HG02970 (cell line): ENCODE data around the gene KLHDC4.
"Not testable (repeated sequence)": the region's sequence is repeated elsewhere in the genome, so short reads cannot be mapped to it uniquely, and the experiment has no call there.

Source experiments
- ATAC-seq: cut with Tn5 transposase; IDR thresholded peaks from one replicate; pipeline ENCODE4 v1.9.1; 2021; ENCODE audit warnings: mild to moderate bottlenecking, moderate library complexity, moderate number of reproducible peaks; ENCODE audit not compliant: unreplicated experiment, low FRiP score

The KLHDC4 gene

GRCh38 chr16:87747626-87748414 lies 18.0 kb downstream of the KLHDC4 start:
- ATAC-seq, result no peak

- no peak for ATAC-seq
Measured at GRCh38 chr16:87746178-87746577, 19.6 kb downstream of the KLHDC4 start.

- no peak for ATAC-seq
Measured at GRCh38 chr16:87744750-87745514, 20.9 kb downstream of the KLHDC4 start.

GRCh38 chr16:87742781-87743490 lies 22.9 kb downstream of the KLHDC4 start:
- ATAC-seq, result no peak

- no peak for ATAC-seq
Measured at GRCh38 chr16:87741700-87742415, 23.9 kb downstream of the KLHDC4 start.

- ATAC-seq, result no peak
Measured at GRCh38 chr16:87740909-87741424, 24.8 kb downstream of the KLHDC4 start.

- no peak for ATAC-seq
Measured at GRCh38 chr16:87740441-87740840, 25.3 kb downstream of the KLHDC4 start.

GRCh38 chr16:87739801-87740200 lies 26.0 kb downstream of the KLHDC4 start:
- no peak for ATAC-seq

- no peak for ATAC-seq
Measured at GRCh38 chr16:87736008-87736382, 29.8 kb downstream of the KLHDC4 start.

GRCh38 chr16:87735270-87736007 lies 30.3 kb downstream of the KLHDC4 start:
- ATAC-seq, result no peak

GRCh38 chr16:87734644-87735043 lies 31.1 kb downstream of the KLHDC4 start:
- ATAC-seq, result no peak

- ATAC-seq, result no peak
Measured at GRCh38 chr16:87733190-87733589, 32.6 kb downstream of the KLHDC4 start.

- ATAC-seq, result no peak
Measured at GRCh38 chr16:87731607-87732006, 34.2 kb downstream of the KLHDC4 start.

GRCh38 chr16:87729266-87729954 lies 36.4 kb downstream of the KLHDC4 start:
- ATAC-seq, result no peak

- no peak for ATAC-seq
Measured at GRCh38 chr16:87728026-87728425, 37.8 kb downstream of the KLHDC4 start.

- no peak for ATAC-seq
Measured at GRCh38 chr16:87727346-87727745, 38.4 kb downstream of the KLHDC4 start.

GRCh38 chr16:87726577-87726976 lies 39.2 kb downstream of the KLHDC4 start:
- not testable (repeated sequence) for ATAC-seq

GRCh38 chr16:87725596-87726235 lies 40.1 kb downstream of the KLHDC4 start:
- no peak for ATAC-seq
